Endothelial cell (in vitro differentiated cells): ENCODE measurements around the gene TRPM7. TPM values are rescaled to one million over a fixed set of nuclear protein-coding genes. Genes with fewer than 3 reads are reported as not detected.
"Not testable (repeated sequence)": the region's sequence is repeated elsewhere in the genome, so short reads cannot be mapped to it uniquely, and the experiment has no call there.

ENCODE experiments used
- DNase-seq: peaks from one replicate; pipeline ENCODE4 v3.0.0; 2021; ENCODE audit warnings: low spot score
- H3K27ac Mint-ChIP-seq: one replicate; pipeline ENCODE4 v1.8.0; 2021; ENCODE audit warnings: mixed read lengths, inconsistent platforms; ENCODE audit not compliant: unreplicated experiment
- H3K27me3 Mint-ChIP-seq: one replicate; pipeline ENCODE4 v1.8.0; 2021; ENCODE audit warnings: mild to moderate bottlenecking, moderate library complexity, mixed read lengths, inconsistent platforms; ENCODE audit not compliant: unreplicated experiment
- H3K36me3 Mint-ChIP-seq: one replicate; pipeline ENCODE4 v1.8.0; 2021; ENCODE audit warnings: mild to moderate bottlenecking, low read depth, mixed read lengths, inconsistent platforms; ENCODE audit not compliant: unreplicated experiment
- H3K4me1 Mint-ChIP-seq: one replicate; pipeline ENCODE4 v1.8.0; 2021; ENCODE audit warnings: mild to moderate bottlenecking, mixed read lengths, inconsistent platforms; ENCODE audit not compliant: unreplicated experiment
- H3K4me3 Mint-ChIP-seq: one replicate; pipeline ENCODE4 v1.8.0; 2021; ENCODE audit warnings: mild to moderate bottlenecking, mixed read lengths, inconsistent platforms; ENCODE audit not compliant: unreplicated experiment
- H3K9me3 Mint-ChIP-seq: one replicate; pipeline ENCODE4 v1.8.0; 2021; ENCODE audit warnings: mixed read lengths, inconsistent platforms; ENCODE audit not compliant: unreplicated experiment
- total RNA-seq: library from RNA; stranded (reverse); fragmentation: NEBNext Ultra II Directional; extraction: Animal tissue kit (Norgen Biotek cat#: 25700); gene quantifications from one replicate; pipeline ENCODE4 v1.2.1, GENCODE V29; 2021; ENCODE audit not compliant: unreplicated experiment
- TF ChIP-seq, protein P1 (sequence below): fragments of 200-600 bp; sonication (generic); IDR thresholded peaks from one replicate; pipeline ENCODE4 v1.5.0; 2021; ENCODE audit warnings: antibody characterized with exemption; ENCODE audit not compliant: unreplicated experiment

Gene TRPM7
- total RNA-seq, 1 donor from 2014 or later, result 22.6 TPM

DNA sequence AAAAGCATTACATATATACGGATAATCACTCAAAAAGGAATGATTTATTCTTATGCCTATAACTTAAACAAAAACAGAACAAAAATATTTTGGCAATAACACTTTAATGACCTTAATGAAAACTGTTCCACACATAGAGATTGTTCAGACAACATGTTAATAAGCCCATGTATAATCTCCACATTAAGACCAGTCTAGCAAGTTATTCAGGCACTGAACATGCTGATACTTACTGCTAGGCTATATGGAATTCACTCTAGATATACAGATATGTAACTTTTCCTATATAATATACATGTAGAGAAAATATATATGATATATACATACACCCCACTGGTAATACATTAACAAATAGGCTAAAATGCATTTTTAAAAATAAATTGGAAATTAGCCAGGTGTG, 96.3 kb downstream of the TRPM7 start:
- peaks cover 4% of the 10 kb centered on the region for H3K4me1 Mint-ChIP-seq
- H3K36me3 Mint-ChIP-seq, result peaks cover 17% of the 10 kb centered on the region
- H3K9me3 Mint-ChIP-seq, result no peaks in the 10 kb centered on the region

DNA sequence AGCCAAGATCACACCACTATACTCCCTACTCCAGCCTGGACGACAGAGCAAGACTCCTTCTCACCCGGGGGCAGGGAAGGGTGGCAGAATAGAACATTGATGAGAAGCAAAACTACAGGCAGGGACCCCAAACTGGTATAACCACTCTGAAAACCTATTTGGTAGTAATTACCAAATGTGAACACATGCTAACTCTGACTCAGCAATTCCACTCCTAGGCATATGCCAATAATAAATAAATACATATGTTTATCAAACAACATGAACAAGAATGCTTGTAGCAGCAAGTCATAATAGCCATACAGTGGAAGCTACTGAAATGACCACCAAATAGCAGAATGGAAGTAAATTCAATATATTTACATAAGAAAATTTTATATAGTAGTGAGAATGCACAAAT, 109.1 kb downstream of the TRPM7 start:
- H3K27me3 Mint-ChIP-seq, result no peaks in the 10 kb centered on the region
- H3K4me3 Mint-ChIP-seq, result no peak overlapping the region
- H3K36me3 Mint-ChIP-seq, result peaks cover 19% of the 10 kb centered on the region
- no peaks in the 10 kb centered on the region for H3K9me3 Mint-ChIP-seq
- DNase-seq, result no peak
- H3K27ac Mint-ChIP-seq, result no peak overlapping the region
- H3K4me1 Mint-ChIP-seq, result no peaks in the 10 kb centered on the region
- TF ChIP-seq, protein P1, sequence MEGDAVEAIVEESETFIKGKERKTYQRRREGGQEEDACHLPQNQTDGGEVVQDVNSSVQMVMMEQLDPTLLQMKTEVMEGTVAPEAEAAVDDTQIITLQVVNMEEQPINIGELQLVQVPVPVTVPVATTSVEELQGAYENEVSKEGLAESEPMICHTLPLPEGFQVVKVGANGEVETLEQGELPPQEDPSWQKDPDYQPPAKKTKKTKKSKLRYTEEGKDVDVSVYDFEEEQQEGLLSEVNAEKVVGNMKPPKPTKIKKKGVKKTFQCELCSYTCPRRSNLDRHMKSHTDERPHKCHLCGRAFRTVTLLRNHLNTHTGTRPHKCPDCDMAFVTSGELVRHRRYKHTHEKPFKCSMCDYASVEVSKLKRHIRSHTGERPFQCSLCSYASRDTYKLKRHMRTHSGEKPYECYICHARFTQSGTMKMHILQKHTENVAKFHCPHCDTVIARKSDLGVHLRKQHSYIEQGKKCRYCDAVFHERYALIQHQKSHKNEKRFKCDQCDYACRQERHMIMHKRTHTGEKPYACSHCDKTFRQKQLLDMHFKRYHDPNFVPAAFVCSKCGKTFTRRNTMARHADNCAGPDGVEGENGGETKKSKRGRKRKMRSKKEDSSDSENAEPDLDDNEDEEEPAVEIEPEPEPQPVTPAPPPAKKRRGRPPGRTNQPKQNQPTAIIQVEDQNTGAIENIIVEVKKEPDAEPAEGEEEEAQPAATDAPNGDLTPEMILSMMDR, result no peak

More for the DNA sequence above, 96.3 kb downstream of the TRPM7 start:
- TF ChIP-seq, protein P1, result no peak
- H3K4me3 Mint-ChIP-seq, result no peak overlapping the region
- DNase-seq, result no peak
- H3K27me3 Mint-ChIP-seq, result no peaks in the 10 kb centered on the region
- H3K27ac Mint-ChIP-seq, result no peak overlapping the region

DNA sequence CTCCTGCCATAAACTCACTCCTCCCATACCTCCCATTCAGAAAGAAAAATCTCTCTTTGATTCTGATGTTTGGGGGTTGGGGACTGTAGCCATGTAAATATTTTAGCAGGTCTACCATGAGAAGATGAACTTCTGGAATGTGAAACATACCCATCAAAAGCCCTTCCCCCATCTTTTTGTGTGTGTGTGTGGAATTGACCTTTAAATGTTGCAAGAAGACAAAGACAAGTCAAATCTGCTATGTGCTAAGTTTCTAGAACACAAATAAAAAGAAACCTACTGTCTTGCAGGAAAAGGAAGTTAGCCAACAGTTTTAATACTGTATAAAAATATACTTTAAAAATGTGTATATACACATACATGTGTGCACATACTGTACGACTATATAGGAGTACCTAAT, 110.4 kb downstream of the TRPM7 start:
- DNase-seq, result no peak
- H3K27me3 Mint-ChIP-seq, result no peaks in the 10 kb centered on the region
- TF ChIP-seq, protein P1, result no peak
- H3K4me3 Mint-ChIP-seq, result no peak overlapping the region
- H3K27ac Mint-ChIP-seq, result no peak overlapping the region
- H3K36me3 Mint-ChIP-seq, result peaks cover 15% of the 10 kb centered on the region
- no peaks in the 10 kb centered on the region for H3K9me3 Mint-ChIP-seq
- no peaks in the 10 kb centered on the region for H3K4me1 Mint-ChIP-seq

DNA sequence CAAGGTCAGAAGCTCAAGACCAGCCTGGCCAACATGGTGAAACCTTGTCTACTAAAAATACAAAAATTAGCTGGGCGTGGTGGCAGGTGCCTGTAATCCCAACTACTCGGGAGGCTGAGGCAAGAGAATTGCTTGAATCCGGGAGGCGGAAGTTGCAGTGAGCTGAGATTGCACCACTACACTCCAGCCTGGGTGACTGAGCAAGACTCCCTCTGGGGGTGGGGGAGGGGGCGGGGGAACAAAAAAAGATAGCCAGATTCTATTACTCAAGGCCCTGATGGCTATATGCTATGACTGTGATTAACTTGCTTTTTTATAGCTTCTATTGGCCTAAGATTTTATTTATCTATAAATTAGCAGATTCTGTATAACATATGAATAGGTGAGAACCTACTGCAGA, 112.8 kb downstream of the TRPM7 start:
- H3K27me3 Mint-ChIP-seq, H3K4me1 Mint-ChIP-seq, H3K27ac Mint-ChIP-seq, DNase-seq, H3K9me3 Mint-ChIP-seq, H3K4me3 Mint-ChIP-seq: not testable (repeated sequence)
- H3K36me3 Mint-ChIP-seq, result peaks cover 21% of the 10 kb centered on the region

DNA sequence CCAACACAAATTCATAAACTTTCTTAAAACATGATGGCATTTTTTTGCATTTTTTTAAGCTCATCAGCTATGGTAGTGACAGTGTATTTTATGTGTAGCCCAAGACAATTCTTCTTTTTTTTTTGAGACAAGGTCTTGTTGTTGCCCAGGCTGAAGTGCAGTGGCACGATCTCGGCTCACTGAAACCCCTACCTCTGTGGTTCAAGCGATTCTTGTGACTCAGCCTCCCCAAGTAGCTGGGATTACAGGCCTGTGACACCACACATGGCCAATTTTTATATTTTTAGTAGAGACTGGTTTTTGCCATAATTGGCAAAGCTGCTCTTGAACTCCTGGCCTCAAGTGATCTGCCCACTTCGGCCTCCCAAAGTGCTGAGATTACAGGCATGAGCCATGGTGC, 122.8 kb downstream of the TRPM7 start:
- H3K4me3 Mint-ChIP-seq, result no peak overlapping the region
- H3K36me3 Mint-ChIP-seq, result peaks cover 4% of the 10 kb centered on the region
- H3K4me1 Mint-ChIP-seq, result no peaks in the 10 kb centered on the region
- no peak for DNase-seq
- no peaks in the 10 kb centered on the region for H3K9me3 Mint-ChIP-seq
- H3K27ac Mint-ChIP-seq, result no peak overlapping the region
- H3K27me3 Mint-ChIP-seq, result no peaks in the 10 kb centered on the region
- TF ChIP-seq, protein P1, result no peak
